ENCODE results near the gene AGBL5.
"Not testable (repeated sequence)": the region's sequence is repeated elsewhere in the genome, so short reads cannot be mapped to it uniquely, and the experiment has no call there.

The AGBL5 gene

GRCh38 chr2:27094353-27094984 lies 43.0 kb downstream of the AGBL5 start:
- no peak for DNase-seq

- no peak for DNase-seq
Measured at GRCh38 chr2:27095427-27095744, 43.9 kb downstream of the AGBL5 start.

GRCh38 chr2:27095745-27096651 lies 44.5 kb downstream of the AGBL5 start:
- DNase-seq = peak; percentile 63

GRCh38 chr2:27096748-27097297 lies 45.4 kb downstream of the AGBL5 start:
- DNase-seq = no peak

GRCh38 chr2:27097341-27097740 lies 45.9 kb downstream of the AGBL5 start:
- DNase-seq = no peak

GRCh38 chr2:27099334-27099955 lies 48.0 kb downstream of the AGBL5 start:
- no peak for DNase-seq

- DNase-seq = no peak
Measured at GRCh38 chr2:27100036-27100435, 48.6 kb downstream of the AGBL5 start.

- DNase-seq = no peak
Measured at GRCh38 chr2:27102329-27102728, 50.9 kb downstream of the AGBL5 start.

GRCh38 chr2:27105981-27106380 lies 54.5 kb downstream of the AGBL5 start:
- no peak for DNase-seq

GRCh38 chr2:27108221-27108620 lies 56.8 kb downstream of the AGBL5 start:
- no peak for DNase-seq

GRCh38 chr2:27109083-27109482 lies 57.6 kb downstream of the AGBL5 start:
- DNase-seq = no peak

GRCh38 chr2:27110603-27111352 lies 59.3 kb downstream of the AGBL5 start:
- DNase-seq = not testable (repeated sequence)

GRCh38 chr2:27111392-27112078 lies 60.1 kb downstream of the AGBL5 start:
- DNase-seq = not testable (repeated sequence)

- no peak for DNase-seq
Measured at GRCh38 chr2:27115519-27115918, 64.1 kb downstream of the AGBL5 start.

GRCh38 chr2:27117995-27118524 lies 66.6 kb downstream of the AGBL5 start:
- DNase-seq = no peak

GRCh38 chr2:27118525-27119329 lies 67.3 kb downstream of the AGBL5 start, which contains the start of gene CGREF1:
TSS of gene CGREF1 (minus strand) at chr2:27119128. CDS start at chr2:27104366, 14,762 bp downstream.
- DNase-seq = peak; percentile 37

- not testable (repeated sequence) for DNase-seq
Measured at GRCh38 chr2:27119330-27119670, 67.8 kb downstream of the AGBL5 start.
